Bone marrow (tissue), 2 donors: ENCODE measurements around the gene SLC25A34.

Experiments
- DNase-seq, 2 donors: peaks; one replicate each; lab custom pipeline; 2025; lab: John Stamatoyannopoulos, UW

Gene SLC25A34

DNA sequence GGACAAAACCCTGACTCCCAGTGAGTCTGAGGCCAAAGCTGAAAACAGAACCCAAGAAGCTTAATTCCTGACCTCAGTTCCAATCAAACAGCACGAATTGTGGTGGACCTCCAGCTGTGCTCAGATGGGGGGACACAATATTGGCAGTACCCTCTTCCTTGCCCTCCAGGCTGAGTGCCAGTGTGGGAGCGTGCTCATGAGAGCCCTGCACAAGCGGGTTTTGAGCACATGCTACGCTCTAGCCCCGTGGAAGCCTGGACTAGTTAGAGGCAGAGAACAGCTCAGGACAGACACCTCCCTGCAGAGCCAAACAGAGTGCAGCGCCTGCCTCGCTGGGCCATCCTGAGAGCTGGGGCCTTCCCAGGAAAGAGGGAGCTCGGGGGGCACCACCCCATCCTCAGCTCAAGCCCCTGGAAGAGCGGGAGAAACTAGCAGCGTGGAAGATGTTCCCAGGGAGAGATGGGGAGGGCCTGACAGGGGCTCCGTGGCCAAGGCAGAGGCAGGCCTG, 2.8 kb upstream of the SLC25A34 start:
- no peak for DNase-seq

DNA sequence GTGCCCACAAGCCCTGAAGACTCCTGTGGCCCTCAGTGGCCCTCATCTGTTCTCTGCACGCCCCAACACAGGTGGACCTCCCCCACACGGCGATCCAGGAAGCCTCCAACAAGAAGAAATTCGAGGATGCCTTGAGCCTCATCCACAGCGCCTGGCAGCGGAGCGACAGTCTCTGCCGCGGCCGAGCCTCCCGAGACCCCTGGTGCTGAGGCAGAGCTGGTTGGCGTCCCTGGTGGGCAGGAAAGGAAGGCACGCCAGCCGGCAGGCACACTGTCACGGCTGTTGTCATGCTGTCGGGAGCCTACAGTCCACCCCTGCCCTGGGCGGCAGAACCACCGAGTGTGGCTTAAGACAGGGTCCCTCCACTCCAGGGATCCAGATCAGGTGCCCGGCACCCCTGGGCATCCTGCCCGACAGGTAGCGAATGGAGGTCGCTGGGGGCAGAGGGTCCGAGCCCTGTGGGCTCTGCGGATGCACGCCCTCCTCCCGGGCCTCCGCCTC, 2.3 kb upstream of the SLC25A34 start:
- no peak for DNase-seq

GRCh38 chr1:15734296-15734695, 1.8 kb upstream of the SLC25A34 start:
- DNase-seq: no peak

- DNase-seq: no peak
These were observed 1.2 kb upstream of the SLC25A34 start for GRCh38 chr1:15734901-15735300.

GRCh38 chr1:15735304-15736037, 587 bp upstream of the SLC25A34 start:
- DNase-seq: peak in 1 of 2 donors; percentile 4

- DNase-seq: no peak
These were observed 819 bp downstream of the SLC25A34 start for GRCh38 chr1:15736892-15737261.

DNA sequence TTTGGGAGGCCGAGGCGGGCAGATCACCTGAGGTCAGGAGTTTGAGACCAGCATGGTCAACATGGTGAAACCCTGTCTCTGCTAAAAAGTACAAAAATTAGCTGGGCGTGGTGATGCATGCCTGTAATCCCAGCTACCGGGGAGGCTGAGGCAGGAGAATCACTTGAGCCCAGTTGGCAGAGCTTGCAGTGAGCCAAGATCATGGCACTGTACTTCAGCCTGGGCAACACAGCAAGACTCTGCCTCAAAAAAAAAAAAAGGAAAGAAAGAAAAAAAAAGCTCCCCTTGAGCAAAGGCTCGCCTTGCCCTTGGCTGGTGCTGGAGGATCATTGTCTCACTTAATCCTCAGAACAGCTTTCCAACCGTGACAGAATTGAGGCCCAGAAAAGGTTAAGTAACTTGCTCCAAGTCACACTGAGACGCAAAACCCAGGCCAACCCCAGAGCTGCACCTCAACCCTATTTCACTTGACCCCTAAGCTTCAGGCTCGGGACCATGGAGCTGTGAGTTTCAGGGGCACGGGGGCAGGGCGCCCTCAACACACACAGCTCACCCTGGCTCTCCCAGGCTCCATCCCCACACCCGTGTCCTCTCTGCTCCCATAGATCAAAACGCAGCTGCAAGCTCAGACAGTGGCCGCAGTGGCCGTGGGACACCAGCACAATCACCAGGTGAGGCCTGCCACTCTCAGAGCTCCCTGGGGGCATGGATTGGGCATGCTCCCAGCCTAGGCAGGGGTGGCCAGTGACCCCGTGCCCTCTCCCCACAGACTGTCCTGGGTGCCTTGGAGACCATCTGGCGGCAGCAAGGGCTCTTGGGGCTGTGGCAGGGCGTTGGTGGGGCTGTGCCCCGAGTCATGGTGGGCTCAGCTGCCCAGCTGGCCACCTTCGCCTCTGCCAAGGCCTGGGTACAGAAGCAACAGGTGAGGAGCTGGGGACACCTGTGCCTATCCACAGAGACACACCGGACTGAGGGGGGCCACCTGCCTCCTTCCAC, 1.6 kb downstream of the SLC25A34 start:
- no peak for DNase-seq

DNA sequence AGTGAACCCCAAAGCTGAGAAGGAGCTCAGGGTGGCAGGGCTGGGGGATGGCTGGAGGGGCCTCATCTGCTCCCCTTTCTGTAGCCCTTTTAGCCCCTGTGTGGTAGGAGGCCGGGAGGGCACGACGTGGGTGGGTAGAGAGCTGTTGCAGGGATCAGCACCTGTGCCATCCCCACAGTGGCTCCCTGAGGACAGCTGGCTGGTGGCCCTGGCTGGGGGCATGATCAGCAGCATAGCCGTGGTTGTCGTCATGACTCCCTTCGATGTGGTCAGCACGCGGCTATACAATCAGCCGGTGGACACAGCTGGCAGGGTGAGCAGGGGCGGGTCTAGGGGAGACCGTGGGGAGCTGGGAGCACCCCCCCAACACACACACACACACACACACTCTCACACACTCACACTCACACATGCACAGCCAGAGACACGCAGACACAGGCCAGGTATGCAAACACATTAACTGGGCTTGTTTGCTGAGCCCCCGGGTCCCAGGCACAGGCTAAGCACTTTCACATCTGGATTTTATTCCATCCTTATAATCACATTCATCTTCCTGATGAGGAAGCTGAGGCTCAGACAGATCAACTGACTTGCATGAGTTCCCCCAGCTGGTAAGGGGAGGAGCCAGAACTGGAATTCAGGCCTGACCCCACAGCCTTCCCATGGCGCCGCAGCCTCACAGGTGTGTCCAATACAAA, 2.5 kb downstream of the SLC25A34 start:
- DNase-seq: no peak

DNA sequence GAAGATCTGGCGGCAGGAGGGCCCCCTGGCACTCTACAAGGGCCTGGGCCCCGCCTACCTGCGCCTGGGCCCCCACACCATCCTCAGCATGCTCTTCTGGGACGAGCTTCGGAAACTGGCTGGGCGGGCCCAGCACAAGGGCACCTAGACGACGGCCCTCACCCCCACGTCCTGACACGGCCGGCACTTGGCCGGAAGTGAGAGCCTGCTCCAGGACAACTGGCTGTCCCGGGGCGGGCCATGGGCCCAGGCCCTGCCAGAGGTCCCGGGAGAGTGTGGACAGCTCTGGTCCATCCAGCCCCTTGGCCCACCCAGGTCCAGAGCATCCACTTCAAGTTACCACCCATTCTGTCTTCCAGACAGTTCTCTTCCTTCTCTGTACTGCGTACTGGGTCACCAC, 3.2 kb downstream of the SLC25A34 start:
- no peak for DNase-seq

- no peak for DNase-seq
These were observed 3.7 kb downstream of the SLC25A34 start for GRCh38 chr1:15739745-15740144.

GRCh38 chr1:15740924-15741850, 5.1 kb downstream of the SLC25A34 start:
- DNase-seq: peak; percentile 4 to 14

GRCh38 chr1:15742339-15742801, 6.3 kb downstream of the SLC25A34 start, which contains the start of gene TMEM82:
TSS of gene TMEM82 (plus strand) at chr1:15742499. CDS start at chr1:15742560, 61 bp downstream.
- DNase-seq: no peak

DNA sequence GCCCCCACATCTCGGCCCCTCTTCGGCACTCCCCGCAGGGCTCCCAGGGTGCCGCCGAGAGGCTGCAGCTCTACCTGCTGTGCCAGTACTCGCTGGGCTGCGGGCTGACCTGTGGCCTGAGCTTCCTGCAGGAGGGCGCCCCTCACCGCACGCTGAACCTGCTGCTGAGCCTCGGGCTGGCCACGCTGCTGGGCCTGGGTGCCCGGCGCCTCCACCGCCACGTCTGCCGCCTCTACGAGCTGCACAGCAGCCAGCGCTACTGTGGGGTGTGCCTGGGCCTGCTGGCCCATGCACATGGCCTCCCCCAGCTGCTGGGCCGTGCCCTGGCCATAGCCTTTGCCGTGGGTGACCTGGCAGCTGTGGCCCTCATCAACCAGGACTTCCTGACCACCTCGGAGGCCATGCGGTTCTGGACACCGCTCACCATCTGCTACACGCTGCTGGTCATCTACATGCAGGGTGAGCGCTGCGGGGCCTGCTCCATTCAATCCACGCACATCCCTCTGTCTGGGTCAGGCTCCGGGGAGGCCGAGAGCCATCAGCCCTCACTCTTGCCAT, 8.1 kb downstream of the SLC25A34 start:
- no peak for DNase-seq

DNA sequence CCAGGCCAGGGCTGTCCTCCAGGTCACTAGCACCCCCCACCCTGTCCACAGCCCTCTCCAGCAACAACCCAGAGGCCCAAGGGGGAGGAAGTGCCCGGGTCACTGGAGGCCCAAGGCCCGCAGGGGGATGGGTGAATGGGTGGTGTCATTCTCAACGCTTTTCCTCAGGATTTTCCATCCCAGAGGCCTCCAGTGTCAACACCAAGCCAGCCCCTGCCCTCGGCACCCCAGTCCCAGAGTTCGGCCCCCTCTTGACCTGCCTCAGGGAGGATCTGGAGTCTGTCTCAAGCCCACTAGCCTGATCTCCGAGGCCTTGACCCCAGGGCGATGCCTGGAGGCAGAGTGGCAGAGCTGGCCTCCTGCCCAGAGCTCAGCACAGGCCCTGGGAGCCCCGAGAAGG, 11.3 kb downstream of the SLC25A34 start:
- DNase-seq: no peak

GRCh38 chr1:15748264-15748663, 12.2 kb downstream of the SLC25A34 start:
- no peak for DNase-seq

GRCh38 chr1:15748690-15749398, 12.8 kb downstream of the SLC25A34 start:
- DNase-seq: no peak

- DNase-seq: no peak
These were observed 13.6 kb downstream of the SLC25A34 start for GRCh38 chr1:15749399-15750291.

DNA sequence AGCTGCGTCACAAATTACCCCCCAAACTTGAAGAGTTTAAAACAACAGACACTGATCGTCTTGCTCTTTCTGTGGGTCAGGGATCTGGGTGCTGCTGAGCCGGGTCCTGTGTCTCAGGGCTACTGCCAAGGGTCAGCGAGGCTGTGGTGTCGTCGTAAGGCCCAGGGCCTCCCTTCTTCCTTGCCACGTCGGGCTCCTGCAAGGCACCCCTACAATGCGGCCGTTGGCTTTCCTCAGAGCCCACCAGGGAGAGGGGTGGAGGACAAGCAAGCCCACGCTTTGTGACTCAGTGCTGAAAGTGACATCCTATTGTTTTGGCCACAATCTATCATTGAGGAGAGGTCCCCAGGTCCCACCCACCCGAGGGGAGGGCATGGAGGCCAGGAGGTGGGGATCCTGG, 14.9 kb downstream of the SLC25A34 start:
- DNase-seq: no peak

GRCh38 chr1:15751717-15752116, 15.7 kb downstream of the SLC25A34 start:
- no peak for DNase-seq
